Right ventricle myocardium inferior (tissue), 1 donor: ENCODE data around the gene DLG2. TPM values are rescaled to one million over a fixed set of nuclear protein-coding genes. Genes with fewer than 3 reads are reported as not detected.

Experiments used
- ATAC-seq: fragments of 200-7000 bp; cut with Tn5 transposase; one replicate; pipeline ENCODE4 v1.9.1; 2020; ENCODE audit warnings: mild to moderate bottlenecking, moderate library complexity
- DNase-seq: peaks from one replicate; pipeline ENCODE4 v3.0.0; 2021; ENCODE audit errors: missing footprints
- intact Hi-C: fragments of 100-400 bp; cut with DNase I; formaldehyde crosslinking; loops from one replicate; pipeline ENCODE4 v1.11.0; 2022
- total RNA-seq: library from RNA; stranded (reverse); fragmentation: NEBNext Ultra II Directional; extraction: Animal tissue kit (Norgen Biotek cat#: 25700); gene quantifications from one replicate; pipeline ENCODE4 v1.2.1, GENCODE V29; 2021
- donor health status: DM: no; HTN: yes; CAD: no; lungs with severe emphysema.

Gene DLG2
- total RNA-seq, 1 donor from 2014 or later: 5.7 TPM

- DNase-seq (no peak), ATAC-seq (peak; percentile 54)
- intact Hi-C loops: loop anchor here (2.0 to 5.0 kb wide), 2 partner anchors 69 to 232 kb away; partner anchors contain the start of gene CREBZF
Measured at GRCh38 chr11:85595285-85595884, 31.8 kb downstream of the DLG2 start.

- intact Hi-C loops: loop anchor here (2.0 kb wide), 1 partner anchor 126 kb away; no protein-coding TSS in a partner anchor
- no peak for ATAC-seq
- DNase-seq: no peak
Measured at GRCh38 chr11:85590848-85591483, 36.2 kb downstream of the DLG2 start.

- intact Hi-C loops: no loop called here
- ATAC-seq (no peak), DNase-seq (no peak)
Measured at GRCh38 chr11:85589373-85589772, 37.8 kb downstream of the DLG2 start.

- intact Hi-C loops: no loop called here
- ATAC-seq (no peak), DNase-seq (no peak)
Measured at GRCh38 chr11:85582111-85582510, 45.0 kb downstream of the DLG2 start.

GRCh38 chr11:85575388-85575787 is 51.8 kb downstream of the DLG2 start:
- intact Hi-C loops: no loop called here
- ATAC-seq: no peak

GRCh38 chr11:85572056-85572455 is 55.1 kb downstream of the DLG2 start:
- ATAC-seq: no peak
- intact Hi-C loops: no loop called here
- DNase-seq: no peak

More at GRCh38 chr11:85575388-85575787, 51.8 kb downstream of the DLG2 start:
- no peak for DNase-seq

GRCh38 chr11:85569525-85569924 is 57.6 kb downstream of the DLG2 start:
- ATAC-seq: no peak
- intact Hi-C loops: no loop called here
- DNase-seq: no peak

GRCh38 chr11:85558411-85558810 is 68.7 kb downstream of the DLG2 start:
- no peak for ATAC-seq

GRCh38 chr11:85551881-85552280 is 75.3 kb downstream of the DLG2 start:
- intact Hi-C loops: no loop called here
- no peak for ATAC-seq
- no peak for DNase-seq

More at GRCh38 chr11:85558411-85558810, 68.7 kb downstream of the DLG2 start:
- DNase-seq: no peak
- intact Hi-C loops: no loop called here

GRCh38 chr11:85541683-85542082 is 85.5 kb downstream of the DLG2 start:
- intact Hi-C loops: no loop called here
- no peak for ATAC-seq
- no peak for DNase-seq

GRCh38 chr11:85540635-85541205 is 86.4 kb downstream of the DLG2 start:
- ATAC-seq (peak; percentile 54), DNase-seq (no peak)
- intact Hi-C loops: no loop called here

- DNase-seq (peak; percentile 59), ATAC-seq (no peak)
- intact Hi-C loops: no loop called here
Measured at GRCh38 chr11:85540181-85540580, 87.0 kb downstream of the DLG2 start.

GRCh38 chr11:85539740-85540139 is 87.4 kb downstream of the DLG2 start:
- ATAC-seq (no peak), DNase-seq (no peak)
- intact Hi-C loops: no loop called here

- intact Hi-C loops: no loop called here
- no peak for ATAC-seq
- DNase-seq: no peak
Measured at GRCh38 chr11:85539029-85539689, 88.0 kb downstream of the DLG2 start.

GRCh38 chr11:85536438-85536837 is 90.7 kb downstream of the DLG2 start:
- no peak for DNase-seq

GRCh38 chr11:85534806-85535205 is 92.3 kb downstream of the DLG2 start:
- no peak for DNase-seq
- intact Hi-C loops: no loop called here
- ATAC-seq: no peak

More at GRCh38 chr11:85536438-85536837, 90.7 kb downstream of the DLG2 start:
- ATAC-seq: no peak
- intact Hi-C loops: no loop called here

- no peak for DNase-seq
- intact Hi-C loops: no loop called here
- ATAC-seq: no peak
Measured at GRCh38 chr11:85531191-85531897, 95.8 kb downstream of the DLG2 start.

GRCh38 chr11:85530634-85531033 is 96.5 kb downstream of the DLG2 start:
- ATAC-seq (no peak), DNase-seq (no peak)
- intact Hi-C loops: no loop called here

GRCh38 chr11:85526564-85526963 is 100.6 kb downstream of the DLG2 start:
- intact Hi-C loops: no loop called here
- DNase-seq (no peak), ATAC-seq (no peak)
